MM.1S (cell line): ENCODE results near the gene CERS3.

Source experiments
- CTCF ChIP-seq: fragments of 300-600 bp; sonication (generic); IDR thresholded peaks from 2 replicates; pipeline ENCODE4 v1.5.1; 2016; ENCODE audit warnings: antibody characterized with exemption, low read length, mixed read lengths
- EZH2 ChIP-seq: fragments of 300-600 bp; sonication (generic); optimal IDR thresholded peaks from 2 replicates; pipeline ENCODE3; 2017; ENCODE audit warnings: low read depth, mild to moderate bottlenecking, antibody characterized with exemption, low read length, mixed read lengths
- EZH2phosphoT487 ChIP-seq: fragments of 300-600 bp; sonication (generic); IDR thresholded peaks from 2 replicates; pipeline ENCODE4 v1.6.1; 2018; ENCODE audit warnings: antibody characterized with exemption, low read length

GRCh38 chr15:100531204-100531603 lies 2.5 kb upstream of the CERS3 start:
- no peak for TF ChIP-seq CTCF
- no peak for TF ChIP-seq EZH2
- no peak for TF ChIP-seq EZH2phosphoT487
